Measurements from ENCODE around the gene VPS13D. TPM values are rescaled to one million over a fixed set of nuclear protein-coding genes. Genes with fewer than 3 reads are reported as not detected.

Gene VPS13D
- total RNA-seq, 1 experiment from 2014 or later: 20.2 TPM

DNA sequence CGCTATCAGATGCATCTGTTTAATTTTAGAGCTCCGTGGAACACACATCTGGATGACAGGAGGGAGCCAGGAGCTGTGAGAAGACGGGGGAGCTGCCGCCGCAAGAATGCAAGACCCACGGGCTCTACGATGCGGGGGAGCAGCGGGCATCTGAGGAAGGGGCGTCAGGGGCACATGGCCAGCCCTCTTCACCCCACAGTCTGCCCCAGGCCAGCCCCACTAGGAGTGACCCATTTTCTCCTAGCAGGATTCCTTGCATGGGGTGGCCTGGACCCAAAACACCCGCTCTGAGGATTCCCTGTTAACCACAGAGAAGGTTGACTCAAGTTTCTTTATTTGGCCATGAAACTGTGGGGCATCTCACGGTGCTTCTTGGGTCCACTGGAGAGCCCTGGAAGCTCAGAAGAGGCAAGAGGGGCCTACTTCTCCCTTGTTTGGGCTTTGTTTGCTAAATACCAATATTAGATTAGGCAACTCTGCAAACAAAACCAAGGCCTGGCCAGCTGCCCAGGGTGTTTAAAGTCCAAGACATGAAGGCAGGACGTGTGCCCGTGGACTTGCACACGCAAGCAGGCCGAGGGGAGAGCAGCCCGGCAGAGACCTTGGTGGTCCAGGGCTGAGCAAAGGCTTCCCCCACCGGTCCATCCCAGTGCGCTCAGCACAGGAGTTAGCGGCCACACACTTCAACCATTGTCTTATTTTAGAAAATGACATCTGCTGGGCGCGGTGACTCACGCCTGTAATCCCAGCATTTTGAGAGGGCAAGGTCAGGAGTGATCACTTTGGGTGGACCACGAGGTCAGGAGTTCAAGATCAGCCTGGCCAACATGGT, 298.4 kb downstream of the VPS13D start:
- Histone ChIP-seq H4K20me1 (ENCODE audit: control insufficient read depth, insufficient read depth, insufficient read length) (no peaks in the 10 kb centered on the region), H3K79me1 (ENCODE audit: insufficient read depth, low read depth, low read length, poor library complexity, severe bottlenecking) (no peaks in the 10 kb centered on the region), H2BK15ac (ENCODE audit: low read depth, low read length) (no peak overlapping the region), H3K18ac (ENCODE audit: insufficient read length, low read depth, low read length) (no peak overlapping the region), H3K23me2 (ENCODE audit: insufficient read length, low read depth, low read length, poor library complexity, severe bottlenecking) (no peaks in the 10 kb centered on the region), H2BK12ac (ENCODE audit: insufficient read length, low read depth, low read length) (no peak overlapping the region), H2BK5ac (ENCODE audit: insufficient read length, low read length) (no peak overlapping the region), H3K27ac (ENCODE audit: insufficient read length, low read depth, low read length) (no peak overlapping the region), H3K4ac (ENCODE audit: low read depth, low read length) (no peak overlapping the region), H3K79me2 (ENCODE audit: insufficient read depth, low read length) (no peaks in the 10 kb centered on the region), H2BK120ac (ENCODE audit: low read depth, low read length, poor library complexity, severe bottlenecking) (no peak overlapping the region), H3K4me2 (ENCODE audit: insufficient read depth, insufficient read length, low read length) (no peak overlapping the region), H3T11ph (ENCODE audit: low read length) (no peak overlapping the region), H4K91ac (ENCODE audit: insufficient read length, low read depth, low read length) (no peak overlapping the region), H2AFZ (ENCODE audit: low read length) (no peak overlapping the region), H3K56ac (ENCODE audit: insufficient read length, low read depth, low read length) (no peak overlapping the region), H2AK5ac (ENCODE audit: insufficient read length, low read length) (no peak overlapping the region), H3K27me3 (ENCODE audit: insufficient read depth, low read length) (no peaks in the 10 kb centered on the region), H2BK20ac (ENCODE audit: low read depth, low read length, poor library complexity, severe bottlenecking) (no peak overlapping the region), H4K8ac (replicated peaks; ENCODE audit: insufficient read length, low read depth, low read length) (no peak overlapping the region), H3K9me3 (ENCODE audit: control insufficient read depth, low read depth, low read length) (no peaks in the 10 kb centered on the region), H3K4me1 (ENCODE audit: insufficient read depth, low read length) (no peaks in the 10 kb centered on the region), H3K14ac (ENCODE audit: insufficient read depth, low read length) (no peak overlapping the region), H4K5ac (ENCODE audit: insufficient read length, low read depth, low read length) (no peak overlapping the region), H3K23ac (ENCODE audit: insufficient read length, low read depth, low read length) (no peak overlapping the region), H3K9ac (ENCODE audit: extremely low read depth, insufficient read length, low read length) (no peak overlapping the region)
- no CpG with 5 or more reads among the region's 24 CpGs for WGBS (ENCODE audit: extremely low coverage, insufficient read length, low lambda C conversion rate)
- peaks cover 2 to 7% of the 10 kb centered on the region in 2 experiments for H3K4me1 Mint-ChIP-seq
- no peak for DNase-seq
- no peaks in the 10 kb centered on the region for H3K9me3 Mint-ChIP-seq
- H3K4me3 Mint-ChIP-seq: no peak overlapping the region
- H3K27me3 Mint-ChIP-seq (ENCODE audit: low read depth): no peaks in the 10 kb centered on the region
- no peak overlapping the region for H3K27ac Mint-ChIP-seq
- no peaks in the 10 kb centered on the region; a peak in 1 of 7 replicates for H3K36me3 Mint-ChIP-seq (ENCODE audit: insufficient read depth in 1 of 3, low read depth in 3 of 3)
- TF ChIP-seq, protein P1, sequence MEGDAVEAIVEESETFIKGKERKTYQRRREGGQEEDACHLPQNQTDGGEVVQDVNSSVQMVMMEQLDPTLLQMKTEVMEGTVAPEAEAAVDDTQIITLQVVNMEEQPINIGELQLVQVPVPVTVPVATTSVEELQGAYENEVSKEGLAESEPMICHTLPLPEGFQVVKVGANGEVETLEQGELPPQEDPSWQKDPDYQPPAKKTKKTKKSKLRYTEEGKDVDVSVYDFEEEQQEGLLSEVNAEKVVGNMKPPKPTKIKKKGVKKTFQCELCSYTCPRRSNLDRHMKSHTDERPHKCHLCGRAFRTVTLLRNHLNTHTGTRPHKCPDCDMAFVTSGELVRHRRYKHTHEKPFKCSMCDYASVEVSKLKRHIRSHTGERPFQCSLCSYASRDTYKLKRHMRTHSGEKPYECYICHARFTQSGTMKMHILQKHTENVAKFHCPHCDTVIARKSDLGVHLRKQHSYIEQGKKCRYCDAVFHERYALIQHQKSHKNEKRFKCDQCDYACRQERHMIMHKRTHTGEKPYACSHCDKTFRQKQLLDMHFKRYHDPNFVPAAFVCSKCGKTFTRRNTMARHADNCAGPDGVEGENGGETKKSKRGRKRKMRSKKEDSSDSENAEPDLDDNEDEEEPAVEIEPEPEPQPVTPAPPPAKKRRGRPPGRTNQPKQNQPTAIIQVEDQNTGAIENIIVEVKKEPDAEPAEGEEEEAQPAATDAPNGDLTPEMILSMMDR (conservative IDR thresholded peaks at IDR 0.05): no peak

Data from H9 (cell line).